GM23338 (cell line): ENCODE measurements around the gene MYO7B. TPM values are rescaled to one million over a fixed set of nuclear protein-coding genes. Genes with fewer than 3 reads are reported as not detected.

ENCODE experiments used
- ATAC-seq: fragments of 200-7000 bp; cut with Tn5 transposase; 3 replicates; pipeline ENCODE4 v1.9.1; 2020
- DNase-seq: peaks from one replicate; pipeline ENCODE4 v3.0.0-alpha.2; 2015; ENCODE audit warnings: low spot score
- H2AFZ ChIP-seq: fragments of 200-600 bp; sonication (generic); 2 replicates; pipeline ENCODE4 v1.8.0; 2016; ENCODE audit warnings: antibody characterized with exemption, mild to moderate bottlenecking, moderate library complexity
- H3F3A ChIP-seq: fragments of 200-600 bp; sonication (generic); replicated peaks from 2 replicates; pipeline ENCODE4 v1.8.0; 2017; ENCODE audit warnings: antibody characterized with exemption, mixed run types, low read depth
- H3K27ac ChIP-seq: fragments of 200-600 bp; sonication (generic); 2 replicates; pipeline ENCODE4 v1.6.1; 2016; ENCODE audit warnings: low read depth
- H3K27me3 ChIP-seq: fragments of 200-600 bp; sonication (generic); 2 replicates; pipeline ENCODE4 v1.8.0; 2016; ENCODE audit warnings: mild to moderate bottlenecking, mixed run types, moderate library complexity; ENCODE audit not compliant: insufficient read depth
- H3K36me3 ChIP-seq: fragments of 200-600 bp; sonication (generic); 2 replicates; pipeline ENCODE4 v1.8.0; 2016; ENCODE audit warnings: mild to moderate bottlenecking; ENCODE audit not compliant: insufficient read depth
- H3K4me1 ChIP-seq: fragments of 200-600 bp; sonication (generic); 2 replicates; pipeline ENCODE4 v1.8.0; 2016; ENCODE audit warnings: mild to moderate bottlenecking, moderate library complexity; ENCODE audit not compliant: insufficient read depth
- H3K4me2 ChIP-seq: fragments of 200-600 bp; sonication (generic); 2 replicates; pipeline ENCODE4 v1.7.1; 2017; ENCODE audit warnings: mixed run types
- H3K4me3 ChIP-seq: fragments of 200-600 bp; sonication (generic); 2 replicates; pipeline ENCODE4 v1.6.1; 2016; ENCODE audit warnings: mixed run types
- H3K79me2 ChIP-seq: fragments of 200-600 bp; sonication (generic); replicated peaks from 2 replicates; pipeline ENCODE4 v1.8.0; 2017; ENCODE audit warnings: mild to moderate bottlenecking; ENCODE audit not compliant: insufficient read depth
- H3K9me2 ChIP-seq: fragments of 200-600 bp; sonication (generic); 2 replicates; pipeline ENCODE4 v1.8.0; 2017; ENCODE audit not compliant: insufficient read depth
- H4K20me1 ChIP-seq: fragments of 200-600 bp; sonication (generic); replicated peaks from 2 replicates; pipeline ENCODE4 v1.8.0; 2017; ENCODE audit warnings: mild to moderate bottlenecking; ENCODE audit not compliant: insufficient read depth
- H3K27ac Mint-ChIP-seq: 2 replicates; pipeline ENCODE4 v1.8.0; 2020; ENCODE audit warnings: inconsistent platforms, mild to moderate bottlenecking, moderate library complexity, mixed read lengths
- H3K27me3 Mint-ChIP-seq: 3 replicates; pipeline ENCODE4 v1.8.0; 2022; ENCODE audit warnings: low read depth, mild to moderate bottlenecking, moderate library complexity, mixed read lengths, inconsistent platforms; ENCODE audit not compliant: insufficient read depth, poor library complexity
- H3K36me3 Mint-ChIP-seq: 3 replicates; pipeline ENCODE4 v1.8.0; 2021; ENCODE audit warnings: low read depth, mild to moderate bottlenecking, inconsistent platforms, moderate library complexity, mixed read lengths
- H3K4me1 Mint-ChIP-seq: 3 replicates; pipeline ENCODE4 v1.8.0; 2020; ENCODE audit warnings: mild to moderate bottlenecking, inconsistent platforms, mixed read lengths
- H3K4me3 Mint-ChIP-seq: 3 replicates; pipeline ENCODE4 v1.8.0; 2021; ENCODE audit warnings: moderate library complexity, mild to moderate bottlenecking, inconsistent platforms, mixed read lengths
- H3K9me3 Mint-ChIP-seq: 3 replicates; pipeline ENCODE4 v1.8.0; 2020; ENCODE audit warnings: moderate library complexity, mild to moderate bottlenecking, inconsistent platforms, mixed read lengths
- JUNB ChIP-seq: IDR thresholded peaks from one replicate; pipeline ENCODE4 v1.6.1; 2016; ENCODE audit warnings: antibody characterized with exemption; ENCODE audit not compliant: unreplicated experiment
- NANOG ChIP-seq: IDR thresholded peaks from 2 replicates; pipeline ENCODE4 v1.6.1; 2016; ENCODE audit warnings: antibody characterized with exemption, borderline replicate concordance
- ZNF114 ChIP-seq: fragments of 250-450 bp; sonication (Bioruptor Pico); IDR thresholded peaks from 2 replicates; pipeline ENCODE4 v1.5.0; 2020; ENCODE audit warnings: mild to moderate bottlenecking, moderate library complexity
- polyA plus RNA-seq: library from polyadenylated mRNA; unstranded; fragments of >200 nt; fragmentation: Nextera tagmentation; extraction: Ambion mirVana; gene quantifications from 2 replicates; pipeline ENCODE4 v1.2.1, GENCODE V29; 2016
- total RNA-seq: library from RNA; depleted of rRNA; stranded (reverse); fragments of >200 nt; shearing (Covaris generic); gene quantifications from 2 replicates; pipeline ENCODE4 v1.2.3, GENCODE V29; 2014
- TF ChIP-seq, protein P1 (sequence below): IDR thresholded peaks from 2 replicates; pipeline ENCODE4 v1.6.1; 2016; ENCODE audit warnings: antibody characterized with exemption
- TF ChIP-seq, protein P2 (sequence below): fragments of 250-450 bp; sonication (Bioruptor Pico); IDR thresholded peaks from 2 replicates; pipeline ENCODE4 v1.5.0; 2020; ENCODE audit warnings: mild to moderate bottlenecking, moderate library complexity

Gene MYO7B
- total and polyA plus RNA-seq, 2 experiments from 2014 or later, result not detected

DNA sequence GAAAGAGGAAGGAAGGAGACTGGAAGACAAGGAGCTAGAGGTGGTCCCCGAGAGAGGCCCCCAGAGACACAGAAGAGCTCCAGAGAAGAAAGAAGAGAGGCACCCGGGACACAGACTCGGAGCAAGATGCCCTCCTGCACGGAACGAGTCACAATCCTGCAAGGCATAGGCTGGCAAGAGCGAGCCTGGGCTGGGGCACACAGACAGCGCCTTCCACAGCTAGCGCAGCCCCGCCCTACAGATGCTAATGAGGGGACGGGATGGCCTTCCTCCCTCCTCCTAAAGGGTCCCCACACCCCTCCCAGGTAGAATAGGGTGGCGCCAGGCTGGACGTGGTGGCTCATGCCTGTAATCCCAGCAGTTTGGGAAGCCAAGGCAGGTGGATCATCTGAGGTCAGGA is 90.7 kb downstream of the MYO7B start:
- Histone ChIP-seq H3K27me3 (no peaks in the 10 kb centered on the region), H3K4me2 (no peak overlapping the region), H2AFZ (0 out of 2 replicates have a peak overlapping the region, but pooled peaks have one; percentile 18), H3K4me1 (no peaks in the 10 kb centered on the region), H3K4me3 (no peak overlapping the region), H3K79me2 (no peaks in the 10 kb centered on the region), H4K20me1 (no peaks in the 10 kb centered on the region), H3F3A (no peaks in the 10 kb centered on the region), H3K27ac (no peak overlapping the region), H3K36me3 (no peaks in the 10 kb centered on the region), H3K9me2 (no peaks in the 10 kb centered on the region)
- DNase-seq (no peak), ATAC-seq (peak; percentile 58)
- no peaks in the 10 kb centered on the region for H3K9me3 Mint-ChIP-seq
- TF ChIP-seq NANOG (no peak), ZNF114 (CRISPR knock-in tag) (no peak), JUNB (no peak)
- TF ChIP-seq, protein P1, sequence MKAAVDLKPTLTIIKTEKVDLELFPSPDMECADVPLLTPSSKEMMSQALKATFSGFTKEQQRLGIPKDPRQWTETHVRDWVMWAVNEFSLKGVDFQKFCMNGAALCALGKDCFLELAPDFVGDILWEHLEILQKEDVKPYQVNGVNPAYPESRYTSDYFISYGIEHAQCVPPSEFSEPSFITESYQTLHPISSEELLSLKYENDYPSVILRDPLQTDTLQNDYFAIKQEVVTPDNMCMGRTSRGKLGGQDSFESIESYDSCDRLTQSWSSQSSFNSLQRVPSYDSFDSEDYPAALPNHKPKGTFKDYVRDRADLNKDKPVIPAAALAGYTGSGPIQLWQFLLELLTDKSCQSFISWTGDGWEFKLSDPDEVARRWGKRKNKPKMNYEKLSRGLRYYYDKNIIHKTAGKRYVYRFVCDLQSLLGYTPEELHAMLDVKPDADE, result no peak
- no peak overlapping the region for H3K27ac Mint-ChIP-seq
- H3K27me3 Mint-ChIP-seq, result no peaks in the 10 kb centered on the region
- no peaks in the 10 kb centered on the region for H3K36me3 Mint-ChIP-seq
- H3K4me3 Mint-ChIP-seq, result no peak overlapping the region
- peaks cover 3% of the 10 kb centered on the region; the same call in 2 of the 3 replicates for H3K4me1 Mint-ChIP-seq

DNA sequence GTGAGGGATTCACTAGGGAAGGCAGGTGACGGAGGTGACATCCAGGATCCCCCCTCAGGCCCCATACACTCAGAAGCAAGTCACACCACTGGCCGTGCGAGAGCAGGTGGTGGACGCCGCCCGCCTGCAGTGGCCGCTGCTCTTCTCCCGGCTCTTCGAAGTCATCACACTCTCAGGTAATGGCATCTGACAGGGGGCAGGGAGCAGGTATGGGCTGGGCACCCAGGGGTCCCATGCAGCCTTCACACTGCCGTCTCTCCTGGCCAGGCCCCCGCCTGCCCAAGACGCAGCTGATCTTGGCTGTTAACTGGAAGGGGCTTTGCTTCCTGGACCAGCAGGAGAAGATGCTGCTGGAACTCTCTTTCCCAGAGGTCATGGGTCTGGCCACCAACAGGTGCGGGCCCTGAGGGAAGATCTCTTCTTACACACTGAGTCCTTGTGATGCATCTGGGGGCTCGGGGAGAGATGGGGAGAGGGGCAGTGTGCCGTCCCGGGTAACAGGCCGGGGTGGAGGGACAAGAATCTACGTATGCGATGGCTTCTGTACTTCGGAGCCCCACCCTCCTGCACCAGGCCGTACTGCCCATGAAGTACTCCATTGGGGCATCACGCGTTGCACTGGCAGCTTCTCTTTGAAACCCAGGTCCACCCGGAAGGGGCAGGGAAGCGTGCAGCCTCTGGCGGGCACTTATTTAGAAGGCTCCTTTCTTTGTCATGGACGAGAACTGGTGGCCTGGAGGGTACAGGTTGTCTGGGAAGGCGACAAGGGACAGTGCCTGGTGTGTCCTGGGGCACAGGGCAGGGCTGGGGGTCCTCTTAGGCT is 91.6 kb downstream of the MYO7B start:
- Histone ChIP-seq H3K79me2 (no peaks in the 10 kb centered on the region), H4K20me1 (no peaks in the 10 kb centered on the region), H2AFZ (no peak overlapping the region), H3K36me3 (no peaks in the 10 kb centered on the region), H3K9me2 (no peaks in the 10 kb centered on the region), H3K4me3 (no peak overlapping the region), H3K4me1 (no peaks in the 10 kb centered on the region), H3F3A (no peaks in the 10 kb centered on the region), H3K27me3 (no peaks in the 10 kb centered on the region), H3K27ac (no peak overlapping the region), H3K4me2 (no peak overlapping the region)
- ATAC-seq, result no peak
- H3K27me3 Mint-ChIP-seq, result no peaks in the 10 kb centered on the region
- no peak overlapping the region for H3K27ac Mint-ChIP-seq
- no peak overlapping the region for H3K4me3 Mint-ChIP-seq
- no peaks in the 10 kb centered on the region for H3K9me3 Mint-ChIP-seq
- H3K36me3 Mint-ChIP-seq, result no peaks in the 10 kb centered on the region
- DNase-seq, result no peak
- peaks cover 3% of the 10 kb centered on the region; the same call in 2 of the 3 replicates for H3K4me1 Mint-ChIP-seq
- TF ChIP-seq ZNF114 (CRISPR knock-in tag), result no peak

DNA sequence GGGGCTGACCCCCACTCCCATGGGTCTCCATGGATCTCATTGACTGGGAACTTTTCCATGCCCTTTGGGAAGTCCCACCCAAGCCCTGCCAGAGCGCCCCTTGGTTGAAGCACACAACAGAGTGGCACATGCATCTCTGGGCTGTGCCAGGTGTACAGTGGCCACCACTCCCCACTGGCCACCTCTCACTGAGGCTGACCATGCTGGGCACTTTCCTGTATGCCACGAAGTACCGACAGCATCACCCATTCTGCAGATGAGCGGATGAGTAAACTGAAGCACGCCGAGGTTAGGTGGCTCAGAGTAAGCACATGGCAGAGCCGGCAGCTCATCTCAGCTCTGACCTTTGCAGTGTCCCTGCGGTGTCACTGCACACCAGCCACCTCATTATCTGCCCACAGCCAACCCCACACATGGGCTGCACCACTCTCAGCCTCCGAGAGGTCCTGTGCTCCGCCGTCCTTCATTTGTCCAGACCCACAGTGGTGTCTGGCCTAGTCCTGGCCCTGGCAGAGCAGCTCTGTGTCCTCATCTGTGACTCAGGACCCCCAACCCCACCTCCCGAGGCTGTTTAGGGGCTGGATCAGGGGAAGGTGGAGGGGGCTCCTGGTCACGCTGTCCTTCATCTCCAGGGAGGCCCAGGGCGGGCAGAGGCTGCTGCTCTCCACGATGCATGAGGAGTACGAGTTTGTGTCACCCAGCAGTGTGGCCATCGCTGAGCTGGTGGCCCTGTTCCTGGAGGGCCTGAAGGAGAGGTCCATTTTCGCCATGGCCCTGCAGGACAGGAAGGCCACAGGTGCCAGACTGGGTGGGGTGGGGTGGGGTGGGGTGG is 92.5 kb downstream of the MYO7B start:
- Mint-ChIP-seq H3K4me1 (peaks cover 3% of the 10 kb centered on the region; the same call in 2 of the 3 replicates), H3K36me3 (no peaks in the 10 kb centered on the region), H3K4me3 (no peak overlapping the region), H3K27ac (no peak overlapping the region), H3K27me3 (no peaks in the 10 kb centered on the region), H3K9me3 (no peaks in the 10 kb centered on the region)
- Histone ChIP-seq H4K20me1 (no peaks in the 10 kb centered on the region), H3K4me3 (no peak overlapping the region), H3K27me3 (no peaks in the 10 kb centered on the region), H3F3A (no peaks in the 10 kb centered on the region), H3K36me3 (no peaks in the 10 kb centered on the region), H3K27ac (no peak overlapping the region), H3K4me2 (no peak overlapping the region), H3K9me2 (no peaks in the 10 kb centered on the region), H2AFZ (no peak overlapping the region), H3K79me2 (no peaks in the 10 kb centered on the region), H3K4me1 (no peaks in the 10 kb centered on the region)
- TF ChIP-seq, protein P2, sequence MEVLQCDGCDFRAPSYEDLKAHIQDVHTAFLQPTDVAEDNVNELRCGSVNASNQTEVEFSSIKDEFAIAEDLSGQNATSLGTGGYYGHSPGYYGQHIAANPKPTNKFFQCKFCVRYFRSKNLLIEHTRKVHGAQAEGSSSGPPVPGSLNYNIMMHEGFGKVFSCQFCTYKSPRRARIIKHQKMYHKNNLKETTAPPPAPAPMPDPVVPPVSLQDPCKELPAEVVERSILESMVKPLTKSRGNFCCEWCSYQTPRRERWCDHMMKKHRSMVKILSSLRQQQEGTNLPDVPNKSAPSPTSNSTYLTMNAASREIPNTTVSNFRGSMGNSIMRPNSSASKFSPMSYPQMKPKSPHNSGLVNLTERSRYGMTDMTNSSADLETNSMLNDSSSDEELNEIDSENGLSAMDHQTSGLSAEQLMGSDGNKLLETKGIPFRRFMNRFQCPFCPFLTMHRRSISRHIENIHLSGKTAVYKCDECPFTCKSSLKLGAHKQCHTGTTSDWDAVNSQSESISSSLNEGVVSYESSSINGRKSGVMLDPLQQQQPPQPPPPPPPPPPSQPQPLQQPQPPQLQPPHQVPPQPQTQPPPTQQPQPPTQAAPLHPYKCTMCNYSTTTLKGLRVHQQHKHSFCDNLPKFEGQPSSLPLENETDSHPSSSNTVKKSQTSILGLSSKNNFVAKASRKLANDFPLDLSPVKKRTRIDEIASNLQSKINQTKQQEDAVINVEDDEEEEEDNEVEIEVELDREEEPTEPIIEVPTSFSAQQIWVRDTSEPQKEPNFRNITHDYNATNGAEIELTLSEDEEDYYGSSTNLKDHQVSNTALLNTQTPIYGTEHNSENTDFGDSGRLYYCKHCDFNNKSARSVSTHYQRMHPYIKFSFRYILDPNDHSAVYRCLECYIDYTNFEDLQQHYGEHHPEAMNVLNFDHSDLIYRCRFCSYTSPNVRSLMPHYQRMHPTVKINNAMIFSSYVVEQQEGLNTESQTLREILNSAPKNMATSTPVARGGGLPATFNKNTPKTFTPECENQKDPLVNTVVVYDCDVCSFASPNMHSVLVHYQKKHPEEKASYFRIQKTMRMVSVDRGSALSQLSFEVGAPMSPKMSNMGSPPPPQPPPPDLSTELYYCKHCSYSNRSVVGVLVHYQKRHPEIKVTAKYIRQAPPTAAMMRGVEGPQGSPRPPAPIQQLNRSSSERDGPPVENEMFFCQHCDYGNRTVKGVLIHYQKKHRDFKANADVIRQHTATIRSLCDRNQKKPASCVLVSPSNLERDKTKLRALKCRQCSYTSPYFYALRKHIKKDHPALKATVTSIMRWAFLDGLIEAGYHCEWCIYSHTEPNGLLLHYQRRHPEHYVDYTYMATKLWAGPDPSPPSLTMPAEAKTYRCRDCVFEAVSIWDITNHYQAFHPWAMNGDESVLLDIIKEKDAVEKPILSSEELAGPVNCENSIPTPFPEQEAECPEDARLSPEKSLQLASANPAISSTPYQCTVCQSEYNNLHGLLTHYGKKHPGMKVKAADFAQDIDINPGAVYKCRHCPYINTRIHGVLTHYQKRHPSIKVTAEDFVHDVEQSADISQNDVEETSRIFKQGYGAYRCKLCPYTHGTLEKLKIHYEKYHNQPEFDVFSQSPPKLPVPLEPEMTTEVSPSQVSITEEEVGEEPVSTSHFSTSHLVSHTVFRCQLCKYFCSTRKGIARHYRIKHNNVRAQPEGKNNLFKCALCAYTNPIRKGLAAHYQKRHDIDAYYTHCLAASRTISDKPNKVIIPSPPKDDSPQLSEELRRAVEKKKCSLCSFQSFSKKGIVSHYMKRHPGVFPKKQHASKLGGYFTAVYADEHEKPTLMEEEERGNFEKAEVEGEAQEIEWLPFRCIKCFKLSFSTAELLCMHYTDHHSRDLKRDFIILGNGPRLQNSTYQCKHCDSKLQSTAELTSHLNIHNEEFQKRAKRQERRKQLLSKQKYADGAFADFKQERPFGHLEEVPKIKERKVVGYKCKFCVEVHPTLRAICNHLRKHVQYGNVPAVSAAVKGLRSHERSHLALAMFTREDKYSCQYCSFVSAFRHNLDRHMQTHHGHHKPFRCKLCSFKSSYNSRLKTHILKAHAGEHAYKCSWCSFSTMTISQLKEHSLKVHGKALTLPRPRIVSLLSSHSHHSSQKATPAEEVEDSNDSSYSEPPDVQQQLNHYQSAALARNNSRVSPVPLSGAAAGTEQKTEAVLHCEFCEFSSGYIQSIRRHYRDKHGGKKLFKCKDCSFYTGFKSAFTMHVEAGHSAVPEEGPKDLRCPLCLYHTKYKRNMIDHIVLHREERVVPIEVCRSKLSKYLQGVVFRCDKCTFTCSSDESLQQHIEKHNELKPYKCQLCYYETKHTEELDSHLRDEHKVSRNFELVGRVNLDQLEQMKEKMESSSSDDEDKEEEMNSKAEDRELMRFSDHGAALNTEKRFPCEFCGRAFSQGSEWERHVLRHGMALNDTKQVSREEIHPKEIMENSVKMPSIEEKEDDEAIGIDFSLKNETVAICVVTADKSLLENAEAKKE, result no peak
- ATAC-seq (no peak), DNase-seq (no peak)
